HG02981 (cell line): ENCODE data around the gene B3GNT3.
A peak's percentile ranks its signal among the peaks of the same experiment; 100 is the strongest.

Experiments used
- ATAC-seq: cut with Tn5 transposase; IDR thresholded peaks from one replicate; pipeline ENCODE4 v1.9.1; 2021; ENCODE audit warnings: mild to moderate bottlenecking, moderate library complexity; ENCODE audit not compliant: unreplicated experiment

B3GNT3 gene

GRCh38 chr19:17855280-17856152 lies 60.6 kb downstream of the B3GNT3 start:
- ATAC-seq, result no peak

GRCh38 chr19:17859533-17860330 lies 64.8 kb downstream of the B3GNT3 start, which contains the start of gene RPL18A:
Gene RPL18A (plus strand): TSS chr19:17859910. CDS start chr19:17859957, 47 bp downstream.
- peak; percentile 93 for ATAC-seq

- ATAC-seq, result no peak
These were observed 65.5 kb downstream of the B3GNT3 start for GRCh38 chr19:17860331-17860992.

- no peak for ATAC-seq
These were observed 66.0 kb downstream of the B3GNT3 start for GRCh38 chr19:17860993-17861360.

GRCh38 chr19:17861542-17862402 lies 66.8 kb downstream of the B3GNT3 start:
- ATAC-seq, result no peak

GRCh38 chr19:17862711-17863519 lies 68.0 kb downstream of the B3GNT3 start:
- no peak for ATAC-seq
